OCI-LY1 (cell line): Measurements from ENCODE around the gene WRNIP1.

Experiments used
- H2AFZ ChIP-seq: fragments of 200-600 bp; sonication (generic), shearing (Covaris generic); 2 replicates; pipeline ENCODE4 v1.6.0; 2014; ENCODE audit warnings: antibody characterized with exemption, mild to moderate bottlenecking, low read length
- H3F3A ChIP-seq: fragments of 200-600 bp; sonication (generic), shearing (Covaris generic); 2 replicates; pipeline ENCODE4 v1.6.0; 2014; ENCODE audit warnings: mild to moderate bottlenecking, antibody characterized with exemption, low read length, moderate library complexity; ENCODE audit not compliant: insufficient read depth
- H3K27ac ChIP-seq: fragments of 200-600 bp; sonication (generic); 2 replicates; pipeline ENCODE4 v1.5.1; 2014; ENCODE audit warnings: low read length, mixed run types, mild to moderate bottlenecking, low read depth; ENCODE audit not compliant: poor library complexity, severe bottlenecking
- H3K27me3 ChIP-seq: fragments of 200-600 bp; sonication (generic); 2 replicates; pipeline ENCODE4 v1.6.0; 2014; ENCODE audit warnings: antibody characterized with exemption, mild to moderate bottlenecking, low read length, moderate library complexity; ENCODE audit not compliant: insufficient read depth
- H3K36me3 ChIP-seq: fragments of 200-600 bp; sonication (generic); 2 replicates; pipeline ENCODE4 v1.6.1; 2014; ENCODE audit warnings: mild to moderate bottlenecking, antibody characterized with exemption, low read length, moderate library complexity, mixed read lengths; ENCODE audit not compliant: insufficient read depth
- H3K4me1 ChIP-seq: fragments of 200-600 bp; sonication (generic); 2 replicates; pipeline ENCODE4 v1.5.1; 2014; ENCODE audit warnings: mild to moderate bottlenecking, low read length, moderate library complexity; ENCODE audit not compliant: insufficient read depth, severe bottlenecking
- H3K4me2 ChIP-seq: fragments of 200-600 bp; sonication (generic), shearing (Covaris generic); 2 replicates; pipeline ENCODE4 v1.6.1; 2014; ENCODE audit warnings: low read length
- H3K4me3 ChIP-seq: fragments of 200-600 bp; sonication (generic); 2 replicates; pipeline ENCODE4 v1.5.1; 2014; ENCODE audit warnings: low read length, low read depth, mild to moderate bottlenecking, mixed read lengths; ENCODE audit not compliant: poor library complexity, severe bottlenecking
- H3K79me2 ChIP-seq: fragments of 200-600 bp; shearing (Covaris generic); 2 replicates; pipeline ENCODE4 v1.6.1; 2016; ENCODE audit warnings: mixed run types, low read length, mixed read lengths; ENCODE audit not compliant: insufficient read depth
- H3K9ac ChIP-seq: fragments of 200-600 bp; sonication (generic), shearing (Covaris generic); 2 replicates; pipeline ENCODE4 v1.6.1; 2014; ENCODE audit warnings: mild to moderate bottlenecking, low read length, mixed read lengths
- H3K9me2 ChIP-seq: fragments of 200-600 bp; sonication (generic), shearing (Covaris generic); 2 replicates; pipeline ENCODE4 v1.6.1; 2014; ENCODE audit warnings: low read depth, mild to moderate bottlenecking, low read length, mixed read lengths
- H3K9me3 ChIP-seq: fragments of 200-600 bp; shearing (Covaris generic); 2 replicates; pipeline ENCODE4 v1.6.1; 2014; ENCODE audit warnings: low read length, mixed read lengths
- H4K20me1 ChIP-seq: fragments of 200-600 bp; sonication (generic), shearing (Covaris generic); 2 replicates; pipeline ENCODE4 v1.6.0; 2016; ENCODE audit warnings: mild to moderate bottlenecking, low read length; ENCODE audit not compliant: insufficient read depth
- CTCF ChIP-seq: fragments of 200-600 bp; sonication (generic), shearing (Covaris generic); IDR thresholded peaks from 2 replicates; pipeline ENCODE4 v1.5.1; 2017; ENCODE audit warnings: mild to moderate bottlenecking, antibody characterized with exemption, low read length, moderate library complexity, mixed read lengths
- EZH2 ChIP-seq: fragments of 200-600 bp; sonication (generic), shearing (Covaris generic); IDR thresholded peaks from 2 replicates; pipeline ENCODE4 v1.8.0; 2017; ENCODE audit warnings: borderline replicate concordance, mixed run types, mild to moderate bottlenecking, antibody characterized with exemption, low read length, moderate library complexity, mixed read lengths

Gene WRNIP1

GRCh38 chr6:2730353-2731107 lies 34.7 kb upstream of the WRNIP1 start:
- H3F3A ChIP-seq, result no peaks in the 10 kb centered on the region
- no peaks in the 10 kb centered on the region for H3K9me3 ChIP-seq
- H3K36me3 ChIP-seq, result no peaks in the 10 kb centered on the region
- no peaks in the 10 kb centered on the region for H3K79me2 ChIP-seq
- no peak for TF ChIP-seq CTCF
- TF ChIP-seq EZH2, result no peak
- no peaks in the 10 kb centered on the region for H3K9me2 ChIP-seq
- H3K27ac ChIP-seq, result no peak overlapping the region
- H3K4me3 ChIP-seq, result no peak overlapping the region
- H3K4me1 ChIP-seq, result peaks cover 3% of the 10 kb centered on the region
- no peaks in the 10 kb centered on the region for H3K27me3 ChIP-seq
- no peak overlapping the region for H3K4me2 ChIP-seq
- H4K20me1 ChIP-seq, result no peaks in the 10 kb centered on the region
- H3K9ac ChIP-seq, result no peak overlapping the region
- H2AFZ ChIP-seq, result no peak overlapping the region

- Histone ChIP-seq H3K9me2 (no peaks in the 10 kb centered on the region), H4K20me1 (no peaks in the 10 kb centered on the region), H3K4me3 (no peak overlapping the region), H2AFZ (no peak overlapping the region), H3K9ac (no peak overlapping the region), H3K36me3 (no peaks in the 10 kb centered on the region), H3K4me2 (no peak overlapping the region), H3K27me3 (no peaks in the 10 kb centered on the region), H3K4me1 (peaks cover 3% of the 10 kb centered on the region), H3K27ac (no peak overlapping the region), H3K79me2 (no peaks in the 10 kb centered on the region), H3K9me3 (no peaks in the 10 kb centered on the region), H3F3A (no peaks in the 10 kb centered on the region)
- no peak for TF ChIP-seq CTCF
- TF ChIP-seq EZH2, result no peak
Observed at GRCh38 chr6:2731281-2731909, 33.8 kb upstream of the WRNIP1 start.

GRCh38 chr6:2732503-2733089 lies 32.6 kb upstream of the WRNIP1 start:
- H3K79me2 ChIP-seq, result no peaks in the 10 kb centered on the region
- no peak for TF ChIP-seq EZH2
- TF ChIP-seq CTCF, result no peak
- H3K27ac ChIP-seq, result no peak overlapping the region
- H3K4me1 ChIP-seq, result peaks cover 3% of the 10 kb centered on the region
- H3K4me2 ChIP-seq, result no peak overlapping the region
- H3K4me3 ChIP-seq, result no peak overlapping the region
- no peaks in the 10 kb centered on the region for H3K9me2 ChIP-seq
- no peaks in the 10 kb centered on the region for H3K36me3 ChIP-seq
- no peaks in the 10 kb centered on the region for H3K27me3 ChIP-seq
- no peaks in the 10 kb centered on the region for H3F3A ChIP-seq
- no peak overlapping the region for H2AFZ ChIP-seq
- H3K9me3 ChIP-seq, result no peaks in the 10 kb centered on the region
- H4K20me1 ChIP-seq, result no peaks in the 10 kb centered on the region
- no peak overlapping the region for H3K9ac ChIP-seq
